GM12878 (cell line): ENCODE measurements around the gene AGBL2. TPM values are rescaled to one million over a fixed set of nuclear protein-coding genes. Genes with fewer than 3 reads are reported as not detected.
"Not testable (repeated sequence)": the region's sequence is repeated elsewhere in the genome, so short reads cannot be mapped to it uniquely, and the experiment has no call there.

Source experiments
- ATAC-seq: fragments of 200-7000 bp; cut with Tn5 transposase; 3 replicates; pipeline ENCODE4 v1.9.1; 2020; ENCODE audit warnings: mild to moderate bottlenecking, moderate library complexity
- BruUV-seq: library from RNA; stranded (reverse); fragments of 400-500 nt; replicated peaks from 2 replicates; lab custom pipeline; 2021; lab: Mats Ljungman, UMichigan
- CTCF ChIA-PET: fragments of 300-600 bp; sonication (Branson Sonifier 250); formaldehyde crosslinking; extraction: SDS; loops from one replicate; lab custom pipeline; 2021; ENCODE audit warnings: inconsistent platforms; lab: Yijun Ruan, JAX
- POLR2A ChIA-PET: fragments of 350-600 bp; formaldehyde crosslinking; extraction: SDS; loops from one replicate; lab custom pipeline; 2021; ENCODE audit warnings: inconsistent platforms; lab: Charles Lee
- RAD21 ChIA-PET: fragments of 300-600 bp; sonication (Branson Sonifier 250); formaldehyde crosslinking; loops from one replicate; lab custom pipeline; 2023; ENCODE audit warnings: antibody characterized with exemption; ENCODE audit not compliant: unreplicated experiment; lab: Charles Lee
- SMC1A ChIA-PET: fragments of 300-600 bp; sonication (Branson Sonifier 250); formaldehyde crosslinking; loops from one replicate; lab custom pipeline; 2023; ENCODE audit not compliant: unreplicated experiment, uncharacterized antibody; lab: Charles Lee
- DNase-seq: peaks from one replicate; pipeline ENCODE4 v3.0.0-alpha.2; 2011; ENCODE audit warnings: low read depth, low spot score
- FAIRE-seq: peaks from 3 replicates; lab custom pipeline; 2011; peaks lifted over from hg19 to GRCh38; lab: Jason Lieb, UNC
- H2AFZ ChIP-seq: 2 replicates; pipeline ENCODE4 v1.6.0; 2011; ENCODE audit warnings: low read depth, low read length, control low read depth; ENCODE audit not compliant: control insufficient read depth
- H3K27ac ChIP-seq: 2 replicates; pipeline ENCODE4 v1.5.1; 2011; ENCODE audit warnings: control low read depth; ENCODE audit not compliant: control insufficient read depth, insufficient read depth
- H3K27me3 ChIP-seq, 2 experiments: replicated peaks in 1 of 2; 2 replicates each; pipeline versions ENCODE4 v1.6.0 to v1.6.1; 2011; ENCODE audit warnings: low read length in 1 of 2; ENCODE audit not compliant: control insufficient read depth in 2 of 2, insufficient read depth in 2 of 2
- H3K36me3 ChIP-seq, 2 experiments: 2 replicates each; pipeline ENCODE4 v1.5.1; 2011; ENCODE audit warnings: low read length in 1 of 2; ENCODE audit not compliant: control insufficient read depth in 2 of 2, insufficient read depth in 2 of 2
- H3K4me1 ChIP-seq: 2 replicates; pipeline ENCODE4 v1.6.1; 2011; ENCODE audit warnings: mild to moderate bottlenecking, low read length, moderate library complexity, mixed read lengths; ENCODE audit not compliant: control insufficient read depth, insufficient read depth
- H3K4me2 ChIP-seq: 2 replicates; pipeline ENCODE4 v1.6.0; 2011; ENCODE audit warnings: control low read depth; ENCODE audit not compliant: control insufficient read depth, insufficient read depth
- H3K4me3 ChIP-seq: fragments of 200-600 bp; sonication (generic); 2 replicates; pipeline ENCODE4 v1.5.1; 2016
- H3K79me2 ChIP-seq: 2 replicates; pipeline ENCODE4 v1.6.0; 2011; ENCODE audit warnings: low read length; ENCODE audit not compliant: control insufficient read depth, insufficient read depth
- H3K9ac ChIP-seq: 2 replicates; pipeline ENCODE4 v1.8.0; 2011; ENCODE audit warnings: low read length, control low read depth, mixed read lengths; ENCODE audit not compliant: control insufficient read depth, insufficient read depth
- H3K9me3 ChIP-seq: replicated peaks from 3 replicates; pipeline ENCODE4 v1.5.1; 2011; ENCODE audit warnings: mild to moderate bottlenecking, low read length; ENCODE audit not compliant: control insufficient read depth, insufficient read depth
- H4K20me1 ChIP-seq: 2 replicates; pipeline ENCODE4 v1.6.0; 2011; ENCODE audit not compliant: control insufficient read depth, insufficient read depth
- CHD1 ChIP-seq: IDR thresholded peaks from 2 replicates; pipeline ENCODE4 v1.6.1; 2012; ENCODE audit warnings: low read depth, low read length, improper control_type of control experiment
- EED ChIP-seq: sonication (generic); IDR thresholded peaks from 2 replicates; pipeline ENCODE4 v1.6.1; 2016; ENCODE audit warnings: antibody characterized with exemption, low read depth
- HDAC6 ChIP-seq: fragments of 200-600 bp; sonication (generic); IDR thresholded peaks from one replicate; pipeline ENCODE4 v1.8.0; 2017; ENCODE audit warnings: antibody characterized with exemption; ENCODE audit not compliant: unreplicated experiment
- IKZF1 ChIP-seq: fragments of 450-650 bp; conservative IDR thresholded peaks from 2 replicates; pipeline ENCODE4 v1.6.1; 2017; ENCODE audit warnings: antibody characterized with exemption, mild to moderate bottlenecking
- JUND ChIP-seq: IDR thresholded peaks from 2 replicates; pipeline ENCODE4 v1.6.1; 2012; ENCODE audit warnings: low read depth, mild to moderate bottlenecking, low read length, improper control_type of control experiment, moderate library complexity
- NFYA ChIP-seq: IDR thresholded peaks from 2 replicates; pipeline ENCODE4 v1.6.1; 2011; ENCODE audit warnings: low read depth, mild to moderate bottlenecking, low read length, improper control_type of control experiment, borderline replicate concordance
- NFYB ChIP-seq: IDR thresholded peaks from 2 replicates; pipeline ENCODE4 v1.6.1; 2011; ENCODE audit warnings: low read depth, mild to moderate bottlenecking, low read length, improper control_type of control experiment, moderate library complexity; ENCODE audit not compliant: insufficient read depth
- PML ChIP-seq: IDR thresholded peaks from 2 replicates; pipeline ENCODE4 v1.6.1; 2012; ENCODE audit warnings: low read length, inconsistent platforms
- RBBP5 ChIP-seq: fragments of 200-600 bp; sonication (generic); conservative IDR thresholded peaks from 2 replicates; pipeline ENCODE4 v1.6.1; 2016
- TBL1XR1 ChIP-seq: IDR thresholded peaks from 2 replicates; pipeline ENCODE4 v1.6.1; 2012; ENCODE audit warnings: low read depth, low read length, improper control_type of control experiment
- ZNF217 ChIP-seq: fragments of 450-650 bp; IDR thresholded peaks from 2 replicates; pipeline ENCODE4 v1.6.1; 2017; ENCODE audit warnings: antibody characterized with exemption, mild to moderate bottlenecking
- WGBS: methylation state at CpG from one replicate; pipeline ENCODE4 v1.1.6; 2016; ENCODE audit warnings: low lambda C conversion rate; ENCODE audit not compliant: insufficient replicate concordance, insufficient coverage; ENCODE audit errors: missing lambda C conversion rate; 5-methylcytosine and 5-hydroxymethylcytosine counted together
- in situ Hi-C: fragments of 300-500 bp; cut with MboI; formaldehyde crosslinking; loops from 9 replicates; pipeline ENCODE4 v1.14.3; 2018; ENCODE audit warnings: mixed read lengths
- intact Hi-C: fragments of 100-400 bp; cut with micrococcal nuclease; formaldehyde crosslinking; loops from one replicate; pipeline ENCODE4 v1.14.2; 2022; ENCODE audit not compliant: unreplicated experiment
- polyA plus RNA-seq, 11 experiments: library from polyadenylated mRNA; depleted of rRNA in 4 of 11; unstranded in 6 of 11; stranded (reverse) in 5 of 11; fragments of >200 nt; fragmentation: Nextera tagmentation in 4 of 11; fragmentation: Illumina TruSeq in 1 of 11; extraction: Ambion mirVana in 4 of 11; extraction: Trizol in 1 of 11; gene quantifications; 1 replicate in 1 of 11; 2 replicates in 10 of 11; pipeline versions ENCODE4 v1.2.1 to v1.2.3, GENCODE V29; 2011 to 2016; ENCODE audit warnings: inconsistent platforms in 2 of 11, missing spikeins in 2 of 11, low read depth in 1 of 11
- total RNA-seq, 4 experiments: library from RNA; depleted of rRNA in 3 of 4; stranded (reverse); fragments of >200 nt in 3 of 4; fragmentation: Illumina TruSeq in 1 of 4; extraction: Trizol in 1 of 4; gene quantifications; 2 replicates each; pipeline versions ENCODE4 v1.2.1 to v1.2.3, GENCODE V29; 2013 to 2021
- TF ChIP-seq, protein P1 (sequence below): fragments of 450-650 bp; IDR thresholded peaks from 2 replicates; pipeline ENCODE4 v1.6.1; 2016; ENCODE audit warnings: mild to moderate bottlenecking, moderate library complexity, borderline replicate concordance

The AGBL2 gene
- total and polyA plus RNA-seq, 10 of the 15 experiments (the other 5 are each of a cell fraction or from before 2014, with no cell fraction given) = 0.93 to 12.2 (median 2.9) TPM

DNA sequence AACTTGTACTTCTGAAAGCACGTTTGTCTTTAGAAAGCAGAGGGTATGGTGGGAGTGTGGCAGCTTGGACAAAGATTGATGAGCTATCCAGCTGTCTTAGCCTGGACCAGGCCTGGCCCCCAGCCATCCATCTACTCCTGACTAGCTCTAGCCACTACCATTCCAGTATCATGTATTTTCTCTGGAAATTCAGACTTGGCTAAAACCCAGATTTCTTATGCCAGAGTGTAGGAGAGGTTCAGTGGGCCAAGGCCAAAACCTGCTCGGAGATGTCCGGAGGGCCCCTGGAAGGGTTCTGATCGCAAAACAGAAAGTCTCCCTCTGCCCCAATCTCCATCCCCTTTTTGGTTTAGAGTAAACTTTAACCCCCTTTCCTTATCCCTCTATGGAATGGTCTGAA is 48.0 kb downstream of the AGBL2 start:
- no TSS peak for BruUV-seq
- Histone ChIP-seq H2AFZ (no peak overlapping the region), H3K4me2 (no peak overlapping the region), H3K79me2 (no peaks in the 10 kb centered on the region), H3K36me3 (no peaks in the 10 kb centered on the region), H3K9ac (no peak overlapping the region), H3K4me1 (no peaks in the 10 kb centered on the region), H3K27ac (no peak overlapping the region), H3K4me3 (no peak overlapping the region), H4K20me1 (no peaks in the 10 kb centered on the region), H3K27me3 (no peaks in the 10 kb centered on the region), H3K9me3 (no peaks in the 10 kb centered on the region)
- no peak for ATAC-seq
- CTCF ChIA-PET = no interaction called here
- RAD21 ChIA-PET = no interaction called here
- intact Hi-C loops = no loop called here
- DNase-seq = no peak
- FAIRE-seq = no peak
- POLR2A ChIA-PET = no interaction called here
- 83% methylated on average over 4 of the region's 4 CpGs for WGBS
- in situ Hi-C loops = no loop called here
- SMC1A ChIA-PET = no interaction called here
- TF ChIP-seq HDAC6 = no peak
- TF ChIP-seq EED = no peak
- no peak for TF ChIP-seq PML
- TF ChIP-seq NFYB = no peak
- TF ChIP-seq TBL1XR1 = no peak
- TF ChIP-seq IKZF1 = no peak
- TF ChIP-seq CHD1 = no peak
- no peak for TF ChIP-seq ZNF217
- TF ChIP-seq, protein P1, sequence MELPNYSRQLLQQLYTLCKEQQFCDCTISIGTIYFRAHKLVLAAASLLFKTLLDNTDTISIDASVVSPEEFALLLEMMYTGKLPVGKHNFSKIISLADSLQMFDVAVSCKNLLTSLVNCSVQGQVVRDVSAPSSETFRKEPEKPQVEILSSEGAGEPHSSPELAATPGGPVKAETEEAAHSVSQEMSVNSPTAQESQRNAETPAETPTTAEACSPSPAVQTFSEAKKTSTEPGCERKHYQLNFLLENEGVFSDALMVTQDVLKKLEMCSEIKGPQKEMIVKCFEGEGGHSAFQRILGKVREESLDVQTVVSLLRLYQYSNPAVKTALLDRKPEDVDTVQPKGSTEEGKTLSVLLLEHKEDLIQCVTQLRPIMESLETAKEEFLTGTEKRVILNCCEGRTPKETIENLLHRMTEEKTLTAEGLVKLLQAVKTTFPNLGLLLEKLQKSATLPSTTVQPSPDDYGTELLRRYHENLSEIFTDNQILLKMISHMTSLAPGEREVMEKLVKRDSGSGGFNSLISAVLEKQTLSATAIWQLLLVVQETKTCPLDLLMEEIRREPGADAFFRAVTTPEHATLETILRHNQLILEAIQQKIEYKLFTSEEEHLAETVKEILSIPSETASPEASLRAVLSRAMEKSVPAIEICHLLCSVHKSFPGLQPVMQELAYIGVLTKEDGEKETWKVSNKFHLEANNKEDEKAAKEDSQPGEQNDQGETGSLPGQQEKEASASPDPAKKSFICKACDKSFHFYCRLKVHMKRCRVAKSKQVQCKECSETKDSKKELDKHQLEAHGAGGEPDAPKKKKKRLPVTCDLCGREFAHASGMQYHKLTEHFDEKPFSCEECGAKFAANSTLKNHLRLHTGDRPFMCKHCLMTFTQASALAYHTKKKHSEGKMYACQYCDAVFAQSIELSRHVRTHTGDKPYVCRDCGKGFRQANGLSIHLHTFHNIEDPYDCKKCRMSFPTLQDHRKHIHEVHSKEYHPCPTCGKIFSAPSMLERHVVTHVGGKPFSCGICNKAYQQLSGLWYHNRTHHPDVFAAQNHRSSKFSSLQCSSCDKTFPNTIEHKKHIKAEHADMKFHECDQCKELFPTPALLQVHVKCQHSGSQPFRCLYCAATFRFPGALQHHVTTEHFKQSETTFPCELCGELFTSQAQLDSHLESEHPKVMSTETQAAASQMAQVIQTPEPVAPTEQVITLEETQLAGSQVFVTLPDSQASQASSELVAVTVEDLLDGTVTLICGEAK = no peak
- no peak for TF ChIP-seq JUND
- no peak for TF ChIP-seq NFYA
- TF ChIP-seq RBBP5 = no peak

DNA sequence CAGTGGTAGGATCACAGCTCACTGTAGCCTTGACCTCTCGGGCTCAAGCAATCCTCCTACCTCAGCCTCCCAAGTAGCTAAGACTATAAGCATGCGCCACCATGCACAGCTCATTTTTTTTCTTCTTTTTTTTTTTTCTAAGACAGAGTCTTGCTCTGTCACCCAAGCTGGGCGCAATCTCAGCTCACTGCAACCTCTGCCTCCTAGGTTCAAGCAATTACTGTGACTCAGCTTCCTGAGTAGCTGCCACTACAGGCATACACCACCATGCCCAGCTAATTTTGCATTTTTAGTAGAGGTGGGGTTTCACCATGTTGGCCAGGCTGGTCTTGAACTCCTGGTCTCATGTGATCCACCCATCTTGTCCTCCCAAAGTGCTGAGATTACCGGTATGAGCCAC is 50.2 kb downstream of the AGBL2 start:
- CTCF ChIA-PET = interaction anchor here (0.6 kb wide), 2 partner anchors 216 to 445 kb away, joined by 3 read pairs; no protein-coding TSS in a partner anchor
- H3K79me2 ChIP-seq, H3K27me3 ChIP-seq, H3K4me2 ChIP-seq, H3K9ac ChIP-seq, RAD21 ChIA-PET, FAIRE-seq, BruUV-seq, H3K9me3 ChIP-seq, H2AFZ ChIP-seq, H3K27ac ChIP-seq, intact Hi-C loops, H3K36me3 ChIP-seq, H3K4me3 ChIP-seq, in situ Hi-C loops, H3K4me1 ChIP-seq, H4K20me1 ChIP-seq, DNase-seq: not testable (repeated sequence)
- SMC1A ChIA-PET = interaction anchor here (0.6 to 1.6 kb wide), 5 partner anchors 9 to 124 kb away, joined by 3 to 4 read pairs (median 3); no protein-coding TSS in a partner anchor
- POLR2A ChIA-PET = interaction anchor here (0.6 to 0.7 kb wide), 4 partner anchors 10 to 337 kb away, joined by 3 to 4 read pairs (median 3); no protein-coding TSS in a partner anchor
- ATAC-seq = peak; percentile 31
- WGBS = 16% methylated on average over 4 of the region's 4 CpGs
